ENCODE data around the gene KCNQ1. TPM values are rescaled to one million over a fixed set of nuclear protein-coding genes. Genes with fewer than 3 reads are reported as not detected.
A peak's percentile ranks its signal among the peaks of the same experiment; 100 is the strongest.

KCNQ1 gene
- total and polyA plus RNA-seq, 8 donors: 14.0 to 61.1 (median 46.7) TPM

DNA sequence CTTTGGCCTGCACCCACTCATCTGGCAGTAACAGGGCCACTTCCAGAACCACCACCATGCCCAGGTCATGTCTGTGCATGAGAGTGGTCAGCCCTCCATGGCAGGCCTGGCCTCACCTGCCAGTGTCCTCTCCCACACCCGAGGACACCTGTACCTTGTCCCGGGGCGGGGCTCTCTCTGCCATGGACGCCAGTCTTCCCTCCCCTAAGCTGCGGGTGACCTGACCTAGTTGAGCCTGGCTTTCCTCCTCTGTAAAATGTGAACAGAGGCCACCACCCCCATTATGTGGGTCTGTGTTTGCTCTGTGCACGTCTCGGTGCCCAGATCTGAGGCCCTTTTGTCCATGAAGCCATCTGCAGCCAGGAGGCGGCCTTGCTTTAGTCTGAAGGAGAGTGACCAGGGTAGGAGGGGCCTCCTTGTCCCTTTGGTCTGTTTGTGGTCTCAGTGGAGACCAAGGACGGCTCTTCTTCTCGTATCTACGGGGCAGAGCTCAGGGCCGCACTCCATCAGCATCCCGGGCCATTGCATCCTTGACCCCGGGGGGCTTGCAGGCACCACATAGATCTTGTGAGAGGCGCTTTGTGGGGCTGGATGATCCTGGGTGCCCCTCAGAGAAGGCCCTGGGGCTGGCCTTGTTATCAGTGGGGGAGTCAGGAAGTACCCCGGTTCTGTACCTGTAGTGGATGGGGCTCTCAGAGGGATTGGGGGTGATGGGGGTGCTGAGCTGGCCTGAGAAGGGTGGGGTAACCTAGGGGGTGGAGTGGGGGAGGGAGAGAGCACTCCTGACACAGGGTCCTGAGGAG, 121.6 kb downstream of the KCNQ1 start:
- no peak overlapping the region for H3K27ac ChIP-seq
- H3K36me3 ChIP-seq: no peaks in the 10 kb centered on the region
- FAIRE-seq (no peak), ATAC-seq (peak in 2 of 4 donors; percentile 15 to 16), DNase-seq (peak in 4 of 6 donors; percentile 1 to 54 (median 36))
- H3K4me1 ChIP-seq: no peaks in the 10 kb centered on the region
- intact Hi-C loops (cut with DNase I): no loop called here
- no peaks in the 10 kb centered on the region for H3K27me3 ChIP-seq
- 85 to 86% methylated on average over 16 of the region's 16 CpGs for WGBS, 2 donors
- no peaks in the 10 kb centered on the region for H3K9me3 ChIP-seq
- no peak overlapping the region for H3K4me3 ChIP-seq
- TF ChIP-seq, protein P1, sequence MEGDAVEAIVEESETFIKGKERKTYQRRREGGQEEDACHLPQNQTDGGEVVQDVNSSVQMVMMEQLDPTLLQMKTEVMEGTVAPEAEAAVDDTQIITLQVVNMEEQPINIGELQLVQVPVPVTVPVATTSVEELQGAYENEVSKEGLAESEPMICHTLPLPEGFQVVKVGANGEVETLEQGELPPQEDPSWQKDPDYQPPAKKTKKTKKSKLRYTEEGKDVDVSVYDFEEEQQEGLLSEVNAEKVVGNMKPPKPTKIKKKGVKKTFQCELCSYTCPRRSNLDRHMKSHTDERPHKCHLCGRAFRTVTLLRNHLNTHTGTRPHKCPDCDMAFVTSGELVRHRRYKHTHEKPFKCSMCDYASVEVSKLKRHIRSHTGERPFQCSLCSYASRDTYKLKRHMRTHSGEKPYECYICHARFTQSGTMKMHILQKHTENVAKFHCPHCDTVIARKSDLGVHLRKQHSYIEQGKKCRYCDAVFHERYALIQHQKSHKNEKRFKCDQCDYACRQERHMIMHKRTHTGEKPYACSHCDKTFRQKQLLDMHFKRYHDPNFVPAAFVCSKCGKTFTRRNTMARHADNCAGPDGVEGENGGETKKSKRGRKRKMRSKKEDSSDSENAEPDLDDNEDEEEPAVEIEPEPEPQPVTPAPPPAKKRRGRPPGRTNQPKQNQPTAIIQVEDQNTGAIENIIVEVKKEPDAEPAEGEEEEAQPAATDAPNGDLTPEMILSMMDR (IDR thresholded peaks at IDR 0.05): no peak

DNA sequence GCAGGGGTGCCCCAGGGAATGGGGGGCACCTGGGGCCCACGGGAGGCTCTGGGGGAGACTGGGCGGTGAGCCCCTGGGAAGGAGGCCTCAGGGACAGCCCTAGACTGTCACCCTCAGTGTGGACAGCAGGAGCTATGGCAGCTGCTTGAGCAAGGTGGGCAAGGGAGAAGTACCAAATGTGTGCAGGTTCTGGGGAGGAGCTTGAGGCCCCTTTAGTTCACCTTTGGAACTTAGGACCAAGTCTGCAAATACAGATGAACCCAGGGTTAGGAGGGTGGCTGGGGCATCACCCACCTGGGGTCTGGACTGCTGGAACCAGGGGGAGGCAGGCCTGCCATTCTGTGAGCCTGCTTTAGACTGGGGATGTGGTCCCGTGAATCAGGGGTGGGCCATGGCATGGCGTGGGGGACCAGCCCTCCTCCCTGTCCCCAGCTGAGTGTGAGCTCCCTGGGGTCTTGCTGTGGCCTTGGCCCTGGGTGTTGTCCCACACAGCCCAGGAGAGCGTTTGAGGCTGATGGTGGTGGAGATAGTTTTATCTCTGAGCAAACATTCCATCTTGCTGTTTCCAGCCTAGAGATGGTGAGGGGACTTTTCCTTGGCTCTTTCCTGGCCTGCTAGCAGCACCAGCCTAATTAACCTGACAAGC, 122.3 kb downstream of the KCNQ1 start:
- Histone ChIP-seq H3K27me3 (no peaks in the 10 kb centered on the region), H3K36me3 (no peaks in the 10 kb centered on the region), H3K9me3 (no peaks in the 10 kb centered on the region), H3K27ac (no peak overlapping the region), H3K4me1 (no peaks in the 10 kb centered on the region), H3K4me3 (no peak overlapping the region)
- 79 to 80% methylated on average over 5 of the region's 5 CpGs for WGBS, 2 donors
- no peak for FAIRE-seq
- DNase-seq: peak in 3 of 6 donors; percentile 0 to 37 (median 32)
- no peak for ATAC-seq
- TF ChIP-seq, protein P1 (IDR thresholded peaks at IDR 0.05): no peak
- intact Hi-C loops (cut with DNase I): no loop called here

DNA sequence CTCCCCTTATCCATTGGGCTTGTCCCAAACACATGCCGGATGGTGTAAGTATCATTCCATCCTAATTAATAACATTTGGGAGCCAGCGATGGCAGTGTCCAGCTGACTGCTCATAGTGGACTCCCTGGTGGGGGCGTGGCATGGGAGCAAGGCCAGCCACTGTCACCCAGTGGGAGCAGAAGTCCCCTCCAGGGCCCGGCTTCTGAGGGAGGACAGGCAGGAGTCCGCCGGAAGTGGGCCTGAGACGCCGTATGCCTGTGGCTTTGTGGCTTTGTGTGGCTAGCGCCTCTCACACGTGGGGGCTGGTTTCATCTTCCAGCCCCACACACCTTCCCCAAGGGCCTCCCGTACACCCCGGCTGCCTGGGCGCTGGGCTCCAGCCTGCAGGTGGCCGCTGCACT, 124.5 kb downstream of the KCNQ1 start:
- intact Hi-C loops (cut with DNase I): no loop called here
- FAIRE-seq (no peak), ATAC-seq (no peak), DNase-seq (peak in 2 of 6 donors; percentile 35 to 67)
- no peaks in the 10 kb centered on the region for H3K9me3 ChIP-seq
- 92 to 96% methylated on average over 14 of the region's 14 CpGs for WGBS, 2 donors
- H3K4me3 ChIP-seq: no peak overlapping the region
- no peaks in the 10 kb centered on the region for H3K27me3 ChIP-seq
- no peak overlapping the region for H3K27ac ChIP-seq
- H3K36me3 ChIP-seq: no peaks in the 10 kb centered on the region
- TF ChIP-seq, protein P1 (IDR thresholded peaks at IDR 0.05): no peak
- no peaks in the 10 kb centered on the region for H3K4me1 ChIP-seq

DNA sequence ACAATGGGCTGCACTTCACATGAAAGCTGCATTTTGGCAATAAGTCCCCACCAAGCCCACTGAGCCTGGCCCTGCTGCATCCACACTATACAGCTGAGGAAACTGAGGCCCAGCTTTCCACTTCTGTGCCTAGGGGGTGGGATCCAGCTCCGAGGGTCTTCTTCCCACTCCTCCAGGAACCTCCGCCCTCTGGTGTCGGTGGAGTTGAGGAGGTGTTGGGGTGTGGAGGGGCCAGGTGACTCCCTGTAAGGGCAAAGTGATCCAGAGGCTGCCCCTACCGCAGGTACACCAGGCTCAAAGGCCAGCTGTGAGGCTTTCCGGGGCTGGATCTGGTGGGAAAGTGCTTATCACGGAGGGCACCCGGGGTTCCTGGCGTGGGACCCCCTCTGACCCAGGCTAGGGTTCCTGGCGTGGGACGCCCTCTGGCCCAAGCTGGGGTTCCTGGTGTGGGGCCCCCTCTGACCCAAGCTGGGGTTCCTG, 125.0 kb downstream of the KCNQ1 start:
- Histone ChIP-seq H3K27me3 (no peaks in the 10 kb centered on the region), H3K9me3 (no peaks in the 10 kb centered on the region), H3K4me1 (no peaks in the 10 kb centered on the region), H3K4me3 (no peak overlapping the region), H3K36me3 (no peaks in the 10 kb centered on the region), H3K27ac (no peak overlapping the region)
- FAIRE-seq (no peak), DNase-seq (peak in 1 of 6 donors; percentile 44), ATAC-seq (no peak)
- intact Hi-C loops (cut with DNase I): no loop called here
- TF ChIP-seq, protein P1 (IDR thresholded peaks at IDR 0.05): no peak
- whole genome bisulfite sequencing, 2 donors: 95 to 96% methylated on average over 9 to 10 of the region's 10 CpGs
